Gastroesophageal sphincter (tissue), 3 donors: ENCODE data around the gene TXK.

ENCODE experiments used
- EP300 ChIP-seq: sonication (generic); formaldehyde crosslinking; IDR thresholded peaks from one replicate; pipeline ENCODE4 v1.6.1; 2017; ENCODE audit warnings: antibody characterized with exemption, mild to moderate bottlenecking
- POLR2AphosphoS5 ChIP-seq: sonication (generic); formaldehyde crosslinking; IDR thresholded peaks from one replicate; pipeline ENCODE4 v1.6.1; 2017; ENCODE audit warnings: antibody characterized with exemption
- TF ChIP-seq, protein P1 (sequence below), 4 experiments: fragments of 200-600 bp in 2 of 4; fragments of 450-650 bp in 2 of 4; sonication (generic) in 1 of 4; IDR thresholded peaks; one replicate each; pipeline ENCODE4 v1.5.1; 2017 to 2019; ENCODE audit warnings: antibody characterized with exemption in 4 of 4, mild to moderate bottlenecking in 2 of 4, moderate library complexity in 2 of 4

DNA sequence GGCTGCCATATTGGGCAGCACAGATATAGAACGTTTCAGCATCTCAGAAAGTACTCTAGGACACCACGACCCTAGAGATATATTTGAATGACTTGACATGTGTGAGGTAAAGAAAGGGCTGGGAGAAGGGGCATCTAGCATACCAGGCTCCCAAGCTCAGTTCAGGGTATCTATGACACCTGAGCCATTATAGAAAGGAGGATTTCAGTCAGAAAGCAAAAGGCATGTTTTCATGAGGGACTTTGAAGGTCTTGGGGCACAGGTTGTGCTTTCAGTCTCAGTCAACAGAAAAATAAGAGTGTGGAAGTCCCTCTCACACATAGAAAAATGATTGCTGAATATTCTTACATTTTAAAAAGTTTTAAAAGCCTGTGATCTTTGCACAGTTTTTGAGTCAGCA is 65.9 kb downstream of the TXK start:
- TF ChIP-seq, protein P1, sequence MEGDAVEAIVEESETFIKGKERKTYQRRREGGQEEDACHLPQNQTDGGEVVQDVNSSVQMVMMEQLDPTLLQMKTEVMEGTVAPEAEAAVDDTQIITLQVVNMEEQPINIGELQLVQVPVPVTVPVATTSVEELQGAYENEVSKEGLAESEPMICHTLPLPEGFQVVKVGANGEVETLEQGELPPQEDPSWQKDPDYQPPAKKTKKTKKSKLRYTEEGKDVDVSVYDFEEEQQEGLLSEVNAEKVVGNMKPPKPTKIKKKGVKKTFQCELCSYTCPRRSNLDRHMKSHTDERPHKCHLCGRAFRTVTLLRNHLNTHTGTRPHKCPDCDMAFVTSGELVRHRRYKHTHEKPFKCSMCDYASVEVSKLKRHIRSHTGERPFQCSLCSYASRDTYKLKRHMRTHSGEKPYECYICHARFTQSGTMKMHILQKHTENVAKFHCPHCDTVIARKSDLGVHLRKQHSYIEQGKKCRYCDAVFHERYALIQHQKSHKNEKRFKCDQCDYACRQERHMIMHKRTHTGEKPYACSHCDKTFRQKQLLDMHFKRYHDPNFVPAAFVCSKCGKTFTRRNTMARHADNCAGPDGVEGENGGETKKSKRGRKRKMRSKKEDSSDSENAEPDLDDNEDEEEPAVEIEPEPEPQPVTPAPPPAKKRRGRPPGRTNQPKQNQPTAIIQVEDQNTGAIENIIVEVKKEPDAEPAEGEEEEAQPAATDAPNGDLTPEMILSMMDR (IDR thresholded peaks at IDR 0.05), result no peak
- TF ChIP-seq POLR2AphosphoS5, result no peak
- no peak for TF ChIP-seq EP300
